Measurements from ENCODE around the gene TRIM47. TPM values are rescaled to one million over a fixed set of nuclear protein-coding genes. Genes with fewer than 3 reads are reported as not detected.

Gene TRIM47
- total and polyA plus RNA-seq, 4 donors = 6.9 to 18.5 (median 13.8) TPM

GRCh38 chr17:75899767-75900468, 21.5 kb upstream of the TRIM47 start (continued):
- TF ChIP-seq ZBTB33 (IDR thresholded peaks at IDR 0.05) (no peak), GABPA (IDR thresholded peaks at IDR 0.05 in 1 of 2, conservative IDR thresholded peaks at IDR 0.05 in 1 of 2) (no peak), HNF4G (IDR thresholded peaks at IDR 0.05) (no peak), TAF1 (conservative IDR thresholded peaks at IDR 0.05) (no peak)

- 93% methylated on average over 13 of the region's 13 CpGs for WGBS
- H3K27ac ChIP-seq (ENCODE audit: low read depth in 1 of 2, low read length in 2 of 2) = no peak overlapping the region
- DNase-seq (ENCODE audit: low spot score) = no peak
- H3K4me1 ChIP-seq (ENCODE audit: control insufficient read depth in 4 of 4, insufficient read depth in 4 of 4, low read length in 3 of 4) = peaks cover 9 to 52% (median 36%) of the 10 kb centered on the region in 4 donors
- TF ChIP-seq SP1 (IDR thresholded peaks at IDR 0.05) (no peak), CTCF (IDR thresholded peaks at IDR 0.05; ENCODE audit: low read depth, low read length, missing input control) (no peak), EGR1 (IDR thresholded peaks at IDR 0.05; ENCODE audit: low read depth in 2 of 2) (no peak), MAX (IDR thresholded peaks at IDR 0.05) (no peak), FOXA1 (IDR thresholded peaks at IDR 0.05) (no peak), ATF3 (IDR thresholded peaks at IDR 0.05) (no peak), YY1 (IDR thresholded peaks at IDR 0.05) (no peak)
- H3K36me3 ChIP-seq (ENCODE audit: control insufficient read depth in 4 of 4, insufficient read depth in 3 of 4, low read depth in 1 of 4, low read length in 3 of 4) = peaks cover 6 to 26% (median 13%) of the 10 kb centered on the region in 4 donors
- H3K9me3 ChIP-seq (ENCODE audit: control insufficient read depth in 4 of 4, low read length in 3 of 4) = no peaks in the 10 kb centered on the region
- H3K27me3 ChIP-seq (ENCODE audit: control insufficient read depth in 4 of 4, insufficient read depth in 4 of 4, low read length in 3 of 4) = no peaks in the 10 kb centered on the region
- no peak overlapping the region for H3K4me3 ChIP-seq (ENCODE audit: low read depth in 1 of 3, low read length in 3 of 3)
- H3K9ac ChIP-seq (ENCODE audit: low read depth in 1 of 2, low read length in 2 of 2) = no peak overlapping the region
Measured at GRCh38 chr17:75899353-75899752, 21.0 kb upstream of the TRIM47 start.

- H3K36me3 ChIP-seq (ENCODE audit: control insufficient read depth in 4 of 4, insufficient read depth in 3 of 4, low read depth in 1 of 4, low read length in 3 of 4) = peaks cover 6 to 26% (median 13%) of the 10 kb centered on the region in 4 donors
Measured at GRCh38 chr17:75898791-75899190, 20.4 kb upstream of the TRIM47 start.

More at GRCh38 chr17:75898791-75899190, 20.4 kb upstream of the TRIM47 start:
- DNase-seq (ENCODE audit: low spot score) = no peak
- WGBS = 98% methylated on average over 16 of the region's 16 CpGs
- H3K4me3 ChIP-seq (ENCODE audit: low read depth in 1 of 3, low read length in 3 of 3) = no peak overlapping the region
- H3K27ac ChIP-seq (ENCODE audit: low read depth in 1 of 2, low read length in 2 of 2) = no peak overlapping the region
- H3K9ac ChIP-seq (ENCODE audit: low read depth in 1 of 2, low read length in 2 of 2) = no peak overlapping the region
- H3K9me3 ChIP-seq (ENCODE audit: control insufficient read depth in 4 of 4, low read length in 3 of 4) = no peaks in the 10 kb centered on the region
- peaks cover 6 to 47% (median 31%) of the 10 kb centered on the region in 4 donors for H3K4me1 ChIP-seq (ENCODE audit: control insufficient read depth in 4 of 4, insufficient read depth in 4 of 4, low read length in 3 of 4)
- no peak for TF ChIP-seq FOXA2 (IDR thresholded peaks at IDR 0.05)
- TF ChIP-seq GABPA (IDR thresholded peaks at IDR 0.05 in 1 of 2, conservative IDR thresholded peaks at IDR 0.05 in 1 of 2) = no peak
- no peak for TF ChIP-seq ZBTB33 (IDR thresholded peaks at IDR 0.05)
- no peak for TF ChIP-seq JUND (IDR thresholded peaks at IDR 0.05)
- no peak for TF ChIP-seq RAD21 (IDR thresholded peaks at IDR 0.05)
- TF ChIP-seq FOXA1 (IDR thresholded peaks at IDR 0.05) = no peak
- TF ChIP-seq REST (IDR thresholded peaks at IDR 0.05) = no peak
- TF ChIP-seq CTCF (IDR thresholded peaks at IDR 0.05; ENCODE audit: low read depth, low read length, missing input control) = no peak
- no peaks in the 10 kb centered on the region for H3K27me3 ChIP-seq (ENCODE audit: control insufficient read depth in 4 of 4, insufficient read depth in 4 of 4, low read length in 3 of 4)
